ENCODE measurements around the gene SLC17A8.

- TF ChIP-seq CTCF (IDR thresholded peaks at IDR 0.05), result no peak
- no peak for TF ChIP-seq REST (IDR thresholded peaks at IDR 0.05; ENCODE audit: insufficient read depth in 1 of 2, low read depth in 2 of 2, low read length in 1 of 2)
- no peak for TF ChIP-seq POLR2AphosphoS5 (IDR thresholded peaks at IDR 0.05; ENCODE audit: low read depth, low read length)
Observed at GRCh38 chr12:100382338-100382737, 25.5 kb downstream of the SLC17A8 start.
